HepG2 (cell line): ENCODE measurements around the gene MPI. TPM values are rescaled to one million over a fixed set of nuclear protein-coding genes. Genes with fewer than 3 reads are reported as not detected.

ENCODE experiments used
- ATAC-seq: fragments of 200-7000 bp; cut with Tn5 transposase; 3 replicates; pipeline ENCODE4 v1.9.1; 2020; ENCODE audit warnings: mild to moderate bottlenecking, moderate library complexity
- BruUV-seq: library from RNA; stranded (reverse); fragments of 400-500 nt; replicated peaks from 2 replicates; lab custom pipeline; 2021; lab: Mats Ljungman, UMichigan
- CTCF ChIA-PET: fragments of 300-600 bp; formaldehyde crosslinking; extraction: SDS; loops from one replicate; lab custom pipeline; 2021; ENCODE audit warnings: low total read pairs, inconsistent platforms, low intra/inter-chr PET ratio; lab: Yijun Ruan, JAX
- POLR2A ChIA-PET: fragments of 350-600 bp; sonication (Branson Sonifier 250); formaldehyde crosslinking; loops from one replicate; lab custom pipeline; 2020; ENCODE audit warnings: antibody characterized with exemption, inconsistent platforms; lab: Yijun Ruan, JAX
- DNase-seq: peaks from one replicate; pipeline ENCODE4 v3.0.0-alpha.2; 2015; ENCODE audit warnings: low spot score
- FAIRE-seq: peaks from 3 replicates; lab custom pipeline; 2011; peaks lifted over from hg19 to GRCh38; lab: Jason Lieb, UNC
- H2AFZ ChIP-seq: one replicate; pipeline ENCODE4 v1.6.1; 2011; ENCODE audit warnings: low read length, inconsistent platforms
- H3K27ac ChIP-seq: fragments of 300-600 bp; 3 replicates; pipeline ENCODE4 v1.8.0; 2011; ENCODE audit warnings: mixed run types, mild to moderate bottlenecking, mixed read lengths, low read length, inconsistent platforms; ENCODE audit not compliant: insufficient read depth; ENCODE audit errors: extremely low read length
- H3K27me3 ChIP-seq, 2 experiments: fragments of 200-600 bp in 1 of 2; 2 replicates in 1 of 2; 3 replicates in 1 of 2; pipeline versions ENCODE4 v1.6.0 to v1.8.0; 2011; ENCODE audit warnings: low read length in 2 of 2, mild to moderate bottlenecking in 2 of 2, moderate library complexity in 2 of 2, inconsistent platforms in 1 of 2; ENCODE audit not compliant: insufficient read depth in 2 of 2, control insufficient read depth in 1 of 2
- H3K36me3 ChIP-seq, 2 experiments: fragments of 200-600 bp in 1 of 2; replicated peaks in 1 of 2; 2 replicates in 1 of 2; 3 replicates in 1 of 2; pipeline versions ENCODE4 v1.5.1 to v1.8.0; 2011; ENCODE audit warnings: low read length in 2 of 2, inconsistent platforms in 1 of 2; ENCODE audit not compliant: insufficient read depth in 2 of 2, control insufficient read depth in 1 of 2
- H3K4me1 ChIP-seq: 2 replicates; pipeline ENCODE4 v1.5.1; 2012; ENCODE audit warnings: low read length, inconsistent platforms; ENCODE audit not compliant: insufficient read depth
- H3K4me2 ChIP-seq: 2 replicates; pipeline ENCODE4 v1.6.0; 2011; ENCODE audit warnings: low read depth, low read length, inconsistent platforms
- H3K4me3 ChIP-seq, 3 experiments: fragments of 200-600 bp in 1 of 3; sonication (generic), shearing (Covaris generic) in 1 of 3; replicated peaks in 1 of 3; 2 replicates each; pipeline ENCODE4 v1.5.1; 2011 to 2016; ENCODE audit warnings: low read length in 3 of 3, inconsistent platforms in 2 of 3, low read depth in 2 of 3, mild to moderate bottlenecking in 2 of 3, control low read depth in 1 of 3, mixed read lengths in 1 of 3; ENCODE audit not compliant: insufficient read depth in 1 of 3
- H3K79me2 ChIP-seq: one replicate; pipeline ENCODE4 v1.6.1; 2011; ENCODE audit warnings: low read length, inconsistent platforms; ENCODE audit not compliant: insufficient read depth
- H3K9ac ChIP-seq: 2 replicates; pipeline ENCODE4 v1.6.0; 2011; ENCODE audit warnings: mild to moderate bottlenecking, low read depth, low read length, inconsistent platforms; ENCODE audit not compliant: insufficient read depth
- H3K9me3 ChIP-seq: 2 replicates; pipeline ENCODE4 v1.5.1; 2012; ENCODE audit warnings: mild to moderate bottlenecking, low read length
- H4K20me1 ChIP-seq: 2 replicates; pipeline ENCODE4 v1.6.0; 2011; ENCODE audit warnings: inconsistent platforms, mild to moderate bottlenecking, low read length, moderate library complexity; ENCODE audit not compliant: insufficient read depth
- BRCA1 ChIP-seq: sonication (generic); formaldehyde crosslinking; IDR thresholded peaks from 2 replicates; pipeline ENCODE4 v1.4.0; 2020; ENCODE audit warnings: missing genetic modification reagents
- CEBPG ChIP-seq: IDR thresholded peaks from 2 replicates; pipeline ENCODE4 v1.6.1; 2016
- HMG20B ChIP-seq: conservative IDR thresholded peaks from 2 replicates; pipeline ENCODE4 v1.6.1; 2016; ENCODE audit warnings: missing genetic modification reagents, missing compliant biosample characterization
- PITX1 ChIP-seq: sonication (generic); formaldehyde crosslinking; IDR thresholded peaks from 2 replicates; pipeline ENCODE4 v1.5.1; 2020; ENCODE audit warnings: mild to moderate bottlenecking, missing genetic modification reagents
- ZBTB10 ChIP-seq: sonication (generic); formaldehyde crosslinking; IDR thresholded peaks from 2 replicates; pipeline ENCODE4 v1.4.0; 2020; ENCODE audit warnings: missing genetic modification reagents, borderline replicate concordance
- ZNF792 ChIP-seq: IDR thresholded peaks from 2 replicates; pipeline ENCODE4 v1.6.1; 2016
- ZSCAN12 ChIP-seq: sonication (generic); formaldehyde crosslinking; IDR thresholded peaks from 2 replicates; pipeline ENCODE4 v1.9.0; 2021; ENCODE audit warnings: mild to moderate bottlenecking, missing genetic modification reagents
- ZSCAN30 ChIP-seq: sonication (generic); formaldehyde crosslinking; IDR thresholded peaks from 2 replicates; pipeline ENCODE4 v1.5.0; 2020; ENCODE audit warnings: mild to moderate bottlenecking, missing genetic modification reagents
- WGBS: methylation state at CpG from one replicate; pipeline ENCODE4 v1.1.6; 2017; ENCODE audit warnings: low lambda C conversion rate; 5-methylcytosine and 5-hydroxymethylcytosine counted together
- in situ Hi-C: cut with HindIII; loops from 2 replicates; pipeline ENCODE4 v1.10.0; 2017; ENCODE audit warnings: low pct_unique_long_range_greater_than_20kb; ENCODE audit not compliant: extremely low pct_ligation_motif_present
- intact Hi-C: fragments of 100-400 bp; cut with micrococcal nuclease; formaldehyde crosslinking; loops from one replicate; pipeline ENCODE4 v1.10.0; 2022; ENCODE audit not compliant: unreplicated experiment
- polyA plus RNA-seq, 8 experiments: library from polyadenylated mRNA; depleted of rRNA in 3 of 8; stranded (reverse) in 7 of 8; unstranded in 1 of 8; fragments of >200 nt; fragmentation: Illumina TruSeq in 4 of 8; extraction: Trizol in 4 of 8; gene quantifications; 2 replicates each; pipeline versions ENCODE4 v1.2.1 to v1.2.3, GENCODE V29; 2011 to 2016; ENCODE audit warnings: low read depth in 4 of 8, missing spikeins in 1 of 8, mixed read lengths in 1 of 8; ENCODE audit not compliant: insufficient read depth in 1 of 8
- total RNA-seq, 5 experiments: library from RNA; depleted of rRNA; stranded (reverse); fragments of >200 nt; fragmentation: Illumina TruSeq; extraction: Trizol; gene quantifications; 2 replicates each; pipeline ENCODE4 v1.2.3, GENCODE V29; 2016; ENCODE audit warnings: low read depth in 1 of 5
- TF ChIP-seq, protein P1 (sequence below): sonication (generic); formaldehyde crosslinking; IDR thresholded peaks from 2 replicates; pipeline ENCODE4 v1.5.0; 2020; ENCODE audit warnings: mild to moderate bottlenecking, missing genetic modification reagents
- TF ChIP-seq, protein P2 (sequence below): sonication (generic); formaldehyde crosslinking; IDR thresholded peaks from 2 replicates; pipeline ENCODE4 v1.8.1; 2023; ENCODE audit warnings: missing genetic modification reagents, mild to moderate bottlenecking, borderline replicate concordance
- TF ChIP-seq, protein P3 (sequence below): IDR thresholded peaks from 2 replicates; pipeline ENCODE4 v1.6.1; 2016; ENCODE audit warnings: low read depth, missing genetic modification reagents, missing compliant biosample characterization
- TF ChIP-seq, protein P4 (sequence below): IDR thresholded peaks from 2 replicates; pipeline ENCODE4 v1.6.1; 2016; ENCODE audit warnings: low read depth

MPI gene
- total and polyA plus RNA-seq, 2 of the 13 experiments (the other 11 are each of a cell fraction or from before 2014, with no cell fraction given), result 36.9 to 63.5 TPM

- 0% methylated on average over 4 of the region's 20 CpGs for WGBS
- H3K4me2 ChIP-seq, result peak overlapping the region; percentile 81
- no peak overlapping the region for H2AFZ ChIP-seq
- H3K36me3 ChIP-seq, result peaks cover 11 to 32% of the 10 kb centered on the region in 2 experiments
- H3K9ac ChIP-seq, result peak overlapping the region; percentile 77
- H3K4me1 ChIP-seq, result peaks cover 36% of the 10 kb centered on the region
- DNase-seq (no peak), ATAC-seq (peak; percentile 42), FAIRE-seq (no peak)
- intact Hi-C loops, result loop anchor here (5.0 kb wide), 1 partner anchor 46 kb away; no protein-coding TSS in a partner anchor
- no peaks in the 10 kb centered on the region for H4K20me1 ChIP-seq
- CTCF ChIA-PET, result interaction anchor here (1.1 kb wide), 1 partner anchor 44 kb away, joined by 3 read pairs; no protein-coding TSS in a partner anchor
- no TSS peak for BruUV-seq
- no peaks in the 10 kb centered on the region for H3K9me3 ChIP-seq
- peak overlapping the region; percentile 76 for H3K27ac ChIP-seq
- H3K4me3 ChIP-seq, result peak overlapping the region; percentile 85 to 91 (median 88)
- H3K79me2 ChIP-seq, result peaks cover 16% of the 10 kb centered on the region
- POLR2A ChIA-PET, result interaction anchor here (0.6 to 2.5 kb wide), 17 partner anchors 8 to 135 kb away, joined by 3 to 28 read pairs (median 5); partner anchors contain the start of genes COX5A, MPI, PPCDC and SCAMP2
- H3K27me3 ChIP-seq, result no peaks in the 10 kb centered on the region; a peak in 1 of 5 replicates
- in situ Hi-C loops, result no loop called here
- TF ChIP-seq BRCA1 (no peak), HMG20B (CRISPR knock-in tag) (0 out of 2 replicates have a peak, but pooled peaks have one; percentile 7), PITX1 (CRISPR knock-in tag) (peak; percentile 42; the same call in 1 of the 2 replicates), ZNF792 (0 out of 2 replicates have a peak, but pooled peaks have one; percentile 1), ZSCAN30 (0 out of 2 replicates have a peak, but pooled peaks have one; percentile 26), ZBTB10 (CRISPR knock-in tag) (peak; percentile 3; the same call in 1 of the 2 replicates), CEBPG (CRISPR knock-in tag) (0 out of 2 replicates have a peak, but pooled peaks have one; percentile 15), ZSCAN12 (CRISPR knock-in tag) (no peak)
- TF ChIP-seq, protein P1, sequence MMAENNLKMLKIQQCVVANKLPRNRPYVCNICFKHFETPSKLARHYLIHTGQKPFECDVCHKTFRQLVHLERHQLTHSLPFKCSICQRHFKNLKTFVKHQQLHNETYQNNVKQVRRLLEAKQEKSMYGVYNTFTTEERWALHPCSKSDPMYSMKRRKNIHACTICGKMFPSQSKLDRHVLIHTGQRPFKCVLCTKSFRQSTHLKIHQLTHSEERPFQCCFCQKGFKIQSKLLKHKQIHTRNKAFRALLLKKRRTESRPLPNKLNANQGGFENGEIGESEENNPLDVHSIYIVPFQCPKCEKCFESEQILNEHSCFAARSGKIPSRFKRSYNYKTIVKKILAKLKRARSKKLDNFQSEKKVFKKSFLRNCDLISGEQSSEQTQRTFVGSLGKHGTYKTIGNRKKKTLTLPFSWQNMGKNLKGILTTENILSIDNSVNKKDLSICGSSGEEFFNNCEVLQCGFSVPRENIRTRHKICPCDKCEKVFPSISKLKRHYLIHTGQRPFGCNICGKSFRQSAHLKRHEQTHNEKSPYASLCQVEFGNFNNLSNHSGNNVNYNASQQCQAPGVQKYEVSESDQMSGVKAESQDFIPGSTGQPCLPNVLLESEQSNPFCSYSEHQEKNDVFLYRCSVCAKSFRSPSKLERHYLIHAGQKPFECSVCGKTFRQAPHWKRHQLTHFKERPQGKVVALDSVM (CRISPR knock-in tag), result 0 out of 2 replicates have a peak, but pooled peaks have one; percentile 5
- TF ChIP-seq, protein P2, sequence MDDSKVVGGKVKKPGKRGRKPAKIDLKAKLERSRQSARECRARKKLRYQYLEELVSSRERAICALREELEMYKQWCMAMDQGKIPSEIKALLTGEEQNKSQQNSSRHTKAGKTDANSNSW, result 0 out of 2 replicates have a peak, but pooled peaks have one; percentile 1
- TF ChIP-seq, protein P3, sequence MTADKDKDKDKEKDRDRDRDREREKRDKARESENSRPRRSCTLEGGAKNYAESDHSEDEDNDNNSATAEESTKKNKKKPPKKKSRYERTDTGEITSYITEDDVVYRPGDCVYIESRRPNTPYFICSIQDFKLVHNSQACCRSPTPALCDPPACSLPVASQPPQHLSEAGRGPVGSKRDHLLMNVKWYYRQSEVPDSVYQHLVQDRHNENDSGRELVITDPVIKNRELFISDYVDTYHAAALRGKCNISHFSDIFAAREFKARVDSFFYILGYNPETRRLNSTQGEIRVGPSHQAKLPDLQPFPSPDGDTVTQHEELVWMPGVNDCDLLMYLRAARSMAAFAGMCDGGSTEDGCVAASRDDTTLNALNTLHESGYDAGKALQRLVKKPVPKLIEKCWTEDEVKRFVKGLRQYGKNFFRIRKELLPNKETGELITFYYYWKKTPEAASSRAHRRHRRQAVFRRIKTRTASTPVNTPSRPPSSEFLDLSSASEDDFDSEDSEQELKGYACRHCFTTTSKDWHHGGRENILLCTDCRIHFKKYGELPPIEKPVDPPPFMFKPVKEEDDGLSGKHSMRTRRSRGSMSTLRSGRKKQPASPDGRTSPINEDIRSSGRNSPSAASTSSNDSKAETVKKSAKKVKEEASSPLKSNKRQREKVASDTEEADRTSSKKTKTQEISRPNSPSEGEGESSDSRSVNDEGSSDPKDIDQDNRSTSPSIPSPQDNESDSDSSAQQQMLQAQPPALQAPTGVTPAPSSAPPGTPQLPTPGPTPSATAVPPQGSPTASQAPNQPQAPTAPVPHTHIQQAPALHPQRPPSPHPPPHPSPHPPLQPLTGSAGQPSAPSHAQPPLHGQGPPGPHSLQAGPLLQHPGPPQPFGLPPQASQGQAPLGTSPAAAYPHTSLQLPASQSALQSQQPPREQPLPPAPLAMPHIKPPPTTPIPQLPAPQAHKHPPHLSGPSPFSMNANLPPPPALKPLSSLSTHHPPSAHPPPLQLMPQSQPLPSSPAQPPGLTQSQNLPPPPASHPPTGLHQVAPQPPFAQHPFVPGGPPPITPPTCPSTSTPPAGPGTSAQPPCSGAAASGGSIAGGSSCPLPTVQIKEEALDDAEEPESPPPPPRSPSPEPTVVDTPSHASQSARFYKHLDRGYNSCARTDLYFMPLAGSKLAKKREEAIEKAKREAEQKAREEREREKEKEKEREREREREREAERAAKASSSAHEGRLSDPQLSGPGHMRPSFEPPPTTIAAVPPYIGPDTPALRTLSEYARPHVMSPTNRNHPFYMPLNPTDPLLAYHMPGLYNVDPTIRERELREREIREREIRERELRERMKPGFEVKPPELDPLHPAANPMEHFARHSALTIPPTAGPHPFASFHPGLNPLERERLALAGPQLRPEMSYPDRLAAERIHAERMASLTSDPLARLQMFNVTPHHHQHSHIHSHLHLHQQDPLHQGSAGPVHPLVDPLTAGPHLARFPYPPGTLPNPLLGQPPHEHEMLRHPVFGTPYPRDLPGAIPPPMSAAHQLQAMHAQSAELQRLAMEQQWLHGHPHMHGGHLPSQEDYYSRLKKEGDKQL (CRISPR knock-in tag), result 0 out of 2 replicates have a peak, but pooled peaks have one; percentile 7
- TF ChIP-seq, protein P4, sequence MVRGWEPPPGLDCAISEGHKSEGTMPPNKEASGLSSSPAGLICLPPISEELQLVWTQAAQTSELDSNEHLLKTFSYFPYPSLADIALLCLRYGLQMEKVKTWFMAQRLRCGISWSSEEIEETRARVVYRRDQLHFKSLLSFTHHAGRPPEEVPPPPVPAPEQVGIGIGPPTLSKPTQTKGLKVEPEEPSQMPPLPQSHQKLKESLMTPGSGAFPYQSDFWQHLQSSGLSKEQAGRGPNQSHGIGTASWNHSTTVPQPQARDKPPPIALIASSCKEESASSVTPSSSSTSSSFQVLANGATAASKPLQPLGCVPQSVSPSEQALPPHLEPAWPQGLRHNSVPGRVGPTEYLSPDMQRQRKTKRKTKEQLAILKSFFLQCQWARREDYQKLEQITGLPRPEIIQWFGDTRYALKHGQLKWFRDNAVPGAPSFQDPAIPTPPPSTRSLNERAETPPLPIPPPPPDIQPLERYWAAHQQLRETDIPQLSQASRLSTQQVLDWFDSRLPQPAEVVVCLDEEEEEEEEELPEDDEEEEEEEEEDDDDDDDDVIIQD (CRISPR knock-in tag), result no peak
These were observed 16.2 kb downstream of the MPI start for GRCh38 chr15:74906067-74906449.
